ENCODE data around the gene G2E3.
"Not testable (repeated sequence)": the region's sequence is repeated elsewhere in the genome, so short reads cannot be mapped to it uniquely, and the experiment has no call there.

G2E3 gene

GRCh38 chr14:30558675-30559555, at the start of gene G2E3:
Gene G2E3 (plus strand): TSS chr14:30559158. CDS start chr14:30581080, 21,922 bp downstream.
- peaks cover 18% of the 10 kb centered on the region for H3K36me3 Mint-ChIP-seq
- H3K27ac Mint-ChIP-seq = peak within 1 kb of the TSS; percentile 98
- no peaks in the 10 kb centered on the region for H3K27me3 Mint-ChIP-seq
- no peaks in the 10 kb centered on the region for H3K9me3 Mint-ChIP-seq
- peaks cover 24% of the 10 kb centered on the region for H3K4me1 Mint-ChIP-seq
- peak; percentile 100 for ATAC-seq
- H3K4me3 Mint-ChIP-seq = peak within 1 kb of the TSS; percentile 100

- Mint-ChIP-seq H3K4me1 (peaks cover 7% of the 10 kb centered on the region), H3K4me3 (no peak overlapping the region), H3K36me3 (no peaks in the 10 kb centered on the region), H3K27me3 (peaks cover 11% of the 10 kb centered on the region), H3K9me3 (no peaks in the 10 kb centered on the region), H3K27ac (no peak overlapping the region)
- ATAC-seq = no peak
Measured at GRCh38 chr14:30517737-30518136, 41.2 kb upstream of the G2E3 start.

GRCh38 chr14:30518867-30519560, 39.9 kb upstream of the G2E3 start:
- no peak overlapping the region for H3K4me3 Mint-ChIP-seq
- H3K27ac Mint-ChIP-seq = no peak overlapping the region
- no peaks in the 10 kb centered on the region for H3K9me3 Mint-ChIP-seq
- no peaks in the 10 kb centered on the region for H3K36me3 Mint-ChIP-seq
- H3K27me3 Mint-ChIP-seq = peaks cover 5% of the 10 kb centered on the region
- peaks cover 7% of the 10 kb centered on the region for H3K4me1 Mint-ChIP-seq
- no peak for ATAC-seq

- no peaks in the 10 kb centered on the region for H3K9me3 Mint-ChIP-seq
- no peaks in the 10 kb centered on the region for H3K27me3 Mint-ChIP-seq
- H3K36me3 Mint-ChIP-seq = no peaks in the 10 kb centered on the region
- ATAC-seq = no peak
- H3K4me3 Mint-ChIP-seq = no peak overlapping the region
- no peak overlapping the region for H3K27ac Mint-ChIP-seq
- H3K4me1 Mint-ChIP-seq = peaks cover 7% of the 10 kb centered on the region
Measured at GRCh38 chr14:30519961-30520360, 39.0 kb upstream of the G2E3 start.

- no peak overlapping the region for H3K27ac Mint-ChIP-seq
- ATAC-seq = no peak
- no peaks in the 10 kb centered on the region for H3K9me3 Mint-ChIP-seq
- H3K4me3 Mint-ChIP-seq = no peak overlapping the region
- H3K27me3 Mint-ChIP-seq = no peaks in the 10 kb centered on the region
- peaks cover 7% of the 10 kb centered on the region for H3K4me1 Mint-ChIP-seq
- H3K36me3 Mint-ChIP-seq = no peaks in the 10 kb centered on the region
Measured at GRCh38 chr14:30520536-30520935, 38.4 kb upstream of the G2E3 start.

- Mint-ChIP-seq H3K27ac (no peak overlapping the region), H3K9me3 (no peaks in the 10 kb centered on the region), H3K4me3 (no peak overlapping the region), H3K27me3 (no peaks in the 10 kb centered on the region), H3K4me1 (peaks cover 7% of the 10 kb centered on the region), H3K36me3 (no peaks in the 10 kb centered on the region)
- ATAC-seq = no peak
Measured at GRCh38 chr14:30521899-30522736, 36.8 kb upstream of the G2E3 start.

GRCh38 chr14:30525833-30526232, 33.1 kb upstream of the G2E3 start:
- no peak for ATAC-seq
- no peaks in the 10 kb centered on the region for H3K27me3 Mint-ChIP-seq
- H3K4me1 Mint-ChIP-seq = peaks cover 7% of the 10 kb centered on the region

GRCh38 chr14:30527196-30527595, 31.8 kb upstream of the G2E3 start:
- no peak overlapping the region for H3K4me3 Mint-ChIP-seq
- H3K36me3 Mint-ChIP-seq = no peaks in the 10 kb centered on the region
- H3K27me3 Mint-ChIP-seq = no peaks in the 10 kb centered on the region
- ATAC-seq = no peak
- no peak overlapping the region for H3K27ac Mint-ChIP-seq
- H3K4me1 Mint-ChIP-seq = peaks cover 4% of the 10 kb centered on the region
- H3K9me3 Mint-ChIP-seq = peaks cover 3% of the 10 kb centered on the region

More at GRCh38 chr14:30525833-30526232, 33.1 kb upstream of the G2E3 start:
- Mint-ChIP-seq H3K27ac (no peak overlapping the region), H3K36me3 (no peaks in the 10 kb centered on the region), H3K9me3 (peaks cover 3% of the 10 kb centered on the region), H3K4me3 (no peak overlapping the region)

GRCh38 chr14:30528119-30528518, 30.8 kb upstream of the G2E3 start:
- Mint-ChIP-seq H3K4me1 (no peaks in the 10 kb centered on the region), H3K4me3 (no peak overlapping the region), H3K9me3 (peaks cover 3% of the 10 kb centered on the region), H3K27ac (no peak overlapping the region), H3K27me3 (no peaks in the 10 kb centered on the region), H3K36me3 (no peaks in the 10 kb centered on the region)
- no peak for ATAC-seq

- no peak overlapping the region for H3K4me3 Mint-ChIP-seq
- no peaks in the 10 kb centered on the region for H3K27me3 Mint-ChIP-seq
- no peaks in the 10 kb centered on the region for H3K36me3 Mint-ChIP-seq
- ATAC-seq = no peak
- H3K9me3 Mint-ChIP-seq = peaks cover 3% of the 10 kb centered on the region
- no peak overlapping the region for H3K27ac Mint-ChIP-seq
- H3K4me1 Mint-ChIP-seq = no peaks in the 10 kb centered on the region
Measured at GRCh38 chr14:30528778-30529642, 29.9 kb upstream of the G2E3 start.

- H3K9me3 Mint-ChIP-seq = peaks cover 8% of the 10 kb centered on the region
- H3K27me3 Mint-ChIP-seq = peaks cover 11% of the 10 kb centered on the region
- H3K4me1 Mint-ChIP-seq = no peaks in the 10 kb centered on the region
- no peaks in the 10 kb centered on the region for H3K36me3 Mint-ChIP-seq
- no peak overlapping the region for H3K27ac Mint-ChIP-seq
- ATAC-seq = no peak
- no peak overlapping the region for H3K4me3 Mint-ChIP-seq
Measured at GRCh38 chr14:30532264-30532663, 26.7 kb upstream of the G2E3 start.

- ATAC-seq = no peak
- H3K9me3 Mint-ChIP-seq = peaks cover 4% of the 10 kb centered on the region
Measured at GRCh38 chr14:30533126-30533525, 25.8 kb upstream of the G2E3 start.

GRCh38 chr14:30541318-30541717, 17.6 kb upstream of the G2E3 start:
- H3K4me3 Mint-ChIP-seq = no peak overlapping the region
- no peaks in the 10 kb centered on the region for H3K4me1 Mint-ChIP-seq
- H3K9me3 Mint-ChIP-seq = peaks cover 4% of the 10 kb centered on the region
- no peak for ATAC-seq
- no peaks in the 10 kb centered on the region for H3K36me3 Mint-ChIP-seq
- H3K27me3 Mint-ChIP-seq = peaks cover 12% of the 10 kb centered on the region
- no peak overlapping the region for H3K27ac Mint-ChIP-seq

More at GRCh38 chr14:30533126-30533525, 25.8 kb upstream of the G2E3 start:
- H3K36me3 Mint-ChIP-seq = no peaks in the 10 kb centered on the region
- H3K4me3 Mint-ChIP-seq = no peak overlapping the region
- H3K27ac Mint-ChIP-seq = no peak overlapping the region
- H3K27me3 Mint-ChIP-seq = peaks cover 19% of the 10 kb centered on the region
- H3K4me1 Mint-ChIP-seq = no peaks in the 10 kb centered on the region

GRCh38 chr14:30546735-30547134, 12.2 kb upstream of the G2E3 start:
- H3K4me3 Mint-ChIP-seq, ATAC-seq, H3K27ac Mint-ChIP-seq, H3K36me3 Mint-ChIP-seq, H3K4me1 Mint-ChIP-seq, H3K9me3 Mint-ChIP-seq: not testable (repeated sequence)
- H3K27me3 Mint-ChIP-seq = peaks cover 27% of the 10 kb centered on the region
